Neural progenitor cell (in vitro differentiated cells): ENCODE data around the gene STAG1. TPM values are rescaled to one million over a fixed set of nuclear protein-coding genes. Genes with fewer than 3 reads are reported as not detected.

Experiments
- DNase-seq: peaks from one replicate; pipeline ENCODE4 v3.0.0-alpha.2; 2016; ENCODE audit warnings: low spot score
- H2AFZ ChIP-seq: fragments of 200-600 bp; sonication (generic); replicated peaks from 2 replicates; pipeline ENCODE4 v1.6.1; 2016; ENCODE audit warnings: antibody characterized with exemption
- H3F3A ChIP-seq: fragments of 200-600 bp; sonication (generic); 2 replicates; pipeline ENCODE4 v1.6.1; 2016; ENCODE audit warnings: antibody characterized with exemption, low read depth
- H3K27ac ChIP-seq: fragments of 200-600 bp; sonication (generic); 2 replicates; pipeline ENCODE4 v1.5.1; 2016; ENCODE audit warnings: mild to moderate bottlenecking
- H3K27me3 ChIP-seq: fragments of 200-600 bp; sonication (generic); 2 replicates; pipeline ENCODE4 v1.6.1; 2016; ENCODE audit warnings: mild to moderate bottlenecking, moderate library complexity
- H3K36me3 ChIP-seq: fragments of 200-600 bp; sonication (generic); 2 replicates; pipeline ENCODE4 v1.5.1; 2016
- H3K4me1 ChIP-seq: fragments of 200-600 bp; sonication (generic); 2 replicates; pipeline ENCODE4 v1.6.1; 2016; ENCODE audit warnings: mixed run types
- H3K4me2 ChIP-seq: fragments of 200-600 bp; sonication (generic); 2 replicates; pipeline ENCODE4 v1.6.1; 2016
- H3K4me3 ChIP-seq: fragments of 200-600 bp; sonication (generic); 2 replicates; pipeline ENCODE4 v1.5.1; 2016
- H3K79me2 ChIP-seq: fragments of 200-600 bp; sonication (generic); 2 replicates; pipeline ENCODE4 v1.6.1; 2016; ENCODE audit warnings: low read depth
- H3K9ac ChIP-seq: fragments of 200-600 bp; sonication (generic); 2 replicates; pipeline ENCODE4 v1.6.1; 2016
- H3K9me3 ChIP-seq: fragments of 200-600 bp; sonication (generic); 2 replicates; pipeline ENCODE4 v1.5.1; 2016; ENCODE audit warnings: low read depth
- H4K20me1 ChIP-seq: fragments of 200-600 bp; sonication (generic); 2 replicates; pipeline ENCODE4 v1.6.1; 2016; ENCODE audit warnings: low read depth
- H3K27ac Mint-ChIP-seq: 3 replicates; pipeline ENCODE4 v1.8.0; 2021; ENCODE audit warnings: mixed read lengths
- H3K27me3 Mint-ChIP-seq: 2 replicates; pipeline ENCODE4 v1.8.0; 2022; ENCODE audit warnings: low read depth, mild to moderate bottlenecking, inconsistent platforms, moderate library complexity, mixed read lengths; ENCODE audit not compliant: insufficient read depth
- H3K36me3 Mint-ChIP-seq: 3 replicates; pipeline ENCODE4 v1.8.0; 2021; ENCODE audit warnings: mixed read lengths
- H3K4me1 Mint-ChIP-seq: 3 replicates; pipeline ENCODE4 v1.8.0; 2021; ENCODE audit warnings: mixed read lengths
- H3K4me3 Mint-ChIP-seq: 3 replicates; pipeline ENCODE4 v1.8.0; 2021; ENCODE audit warnings: mild to moderate bottlenecking, moderate library complexity, mixed read lengths
- H3K9me3 Mint-ChIP-seq: 3 replicates; pipeline ENCODE4 v1.8.0; 2020; ENCODE audit warnings: mixed read lengths
- CTCF ChIP-seq: fragments of 200-600 bp; sonication (generic); IDR thresholded peaks from 2 replicates; pipeline ENCODE4 v1.5.1; 2017; ENCODE audit warnings: antibody characterized with exemption, mild to moderate bottlenecking
- EZH2 ChIP-seq: fragments of 200-600 bp; sonication (generic); IDR thresholded peaks from 2 replicates; pipeline ENCODE4 v1.6.1; 2017; ENCODE audit warnings: antibody characterized with exemption, mild to moderate bottlenecking, moderate library complexity
- EZH2phosphoT487 ChIP-seq: fragments of 200-600 bp; sonication (generic); IDR thresholded peaks from 2 replicates; pipeline ENCODE4 v1.6.1; 2017; ENCODE audit warnings: antibody characterized with exemption
- total RNA-seq: library from RNA; depleted of rRNA; stranded (reverse); fragments of >200 nt; gene quantifications from 2 replicates; pipeline ENCODE4 v1.2.3, GENCODE V29; 2015; ENCODE audit warnings: low replicate concordance

Gene STAG1
- total RNA-seq, 1 donor from 2014 or later: 38.3 TPM

- H2AFZ ChIP-seq: no peak overlapping the region
- H3K4me3 ChIP-seq: no peak overlapping the region
- peaks cover 100% of the 10 kb centered on the region for H3K79me2 ChIP-seq
- H3K36me3 ChIP-seq: peaks cover 19% of the 10 kb centered on the region
- peaks cover 19% of the 10 kb centered on the region for H3K9me3 ChIP-seq
- Mint-ChIP-seq H3K27ac (no peak overlapping the region), H3K4me1 (no peaks in the 10 kb centered on the region), H3K4me3 (no peak overlapping the region), H3K9me3 (peaks cover 33% of the 10 kb centered on the region), H3K27me3 (no peaks in the 10 kb centered on the region), H3K36me3 (peaks cover 30% of the 10 kb centered on the region)
- no peaks in the 10 kb centered on the region for H4K20me1 ChIP-seq
- no peak for DNase-seq
- H3K27ac ChIP-seq: no peak overlapping the region
- no peaks in the 10 kb centered on the region for H3K4me1 ChIP-seq
- H3F3A ChIP-seq: no peaks in the 10 kb centered on the region
- no peaks in the 10 kb centered on the region for H3K27me3 ChIP-seq
- H3K4me2 ChIP-seq: no peak overlapping the region
- TF ChIP-seq CTCF (no peak), EZH2 (no peak), EZH2phosphoT487 (no peak)
- no peak overlapping the region for H3K9ac ChIP-seq
These were observed 100.6 kb downstream of the STAG1 start for GRCh38 chr3:136651581-136651980.

- H3K4me2 ChIP-seq: no peak overlapping the region
- Mint-ChIP-seq H3K4me1 (no peaks in the 10 kb centered on the region), H3K4me3 (no peak overlapping the region), H3K9me3 (peaks cover 22% of the 10 kb centered on the region), H3K27ac (no peak overlapping the region), H3K36me3 (peaks cover 24% of the 10 kb centered on the region), H3K27me3 (no peaks in the 10 kb centered on the region)
- H3K27ac ChIP-seq: no peak overlapping the region
- H3F3A ChIP-seq: no peaks in the 10 kb centered on the region
- peaks cover 100% of the 10 kb centered on the region for H3K79me2 ChIP-seq
- DNase-seq: no peak
- no peaks in the 10 kb centered on the region for H3K27me3 ChIP-seq
- H3K4me3 ChIP-seq: no peak overlapping the region
- H3K4me1 ChIP-seq: no peaks in the 10 kb centered on the region
- H3K36me3 ChIP-seq: peaks cover 14% of the 10 kb centered on the region
- peaks cover 19% of the 10 kb centered on the region for H3K9me3 ChIP-seq
- TF ChIP-seq CTCF (no peak), EZH2phosphoT487 (no peak), EZH2 (no peak)
- no peak overlapping the region for H3K9ac ChIP-seq
- no peaks in the 10 kb centered on the region for H4K20me1 ChIP-seq
- no peak overlapping the region for H2AFZ ChIP-seq
These were observed 101.7 kb downstream of the STAG1 start for GRCh38 chr3:136650461-136650860.

GRCh38 chr3:136645915-136646314 is 106.3 kb downstream of the STAG1 start:
- H3K79me2 ChIP-seq: peaks cover 96% of the 10 kb centered on the region
- DNase-seq: no peak
- H3K27me3 ChIP-seq: no peaks in the 10 kb centered on the region
- H3K4me1 ChIP-seq: no peaks in the 10 kb centered on the region
- H3K9me3 ChIP-seq: no peaks in the 10 kb centered on the region
- H4K20me1 ChIP-seq: no peaks in the 10 kb centered on the region
- no peak overlapping the region for H3K4me2 ChIP-seq
- no peak overlapping the region for H3K9ac ChIP-seq
- Mint-ChIP-seq H3K27me3 (no peaks in the 10 kb centered on the region), H3K4me1 (no peaks in the 10 kb centered on the region), H3K9me3 (peaks cover 2% of the 10 kb centered on the region), H3K4me3 (no peak overlapping the region), H3K27ac (no peak overlapping the region), H3K36me3 (peaks cover 3% of the 10 kb centered on the region)
- no peaks in the 10 kb centered on the region for H3F3A ChIP-seq
- TF ChIP-seq EZH2 (no peak), EZH2phosphoT487 (no peak), CTCF (no peak)
- no peaks in the 10 kb centered on the region for H3K36me3 ChIP-seq
- no peak overlapping the region for H3K27ac ChIP-seq
- H3K4me3 ChIP-seq: no peak overlapping the region
- H2AFZ ChIP-seq: no peak overlapping the region
